GM18502 (cell line): Measurements from ENCODE around the gene NXPH4.

ENCODE experiments used
- ATAC-seq: cut with Tn5 transposase; IDR thresholded peaks from one replicate; pipeline ENCODE4 v1.9.1; 2021; ENCODE audit warnings: mild to moderate bottlenecking; ENCODE audit not compliant: unreplicated experiment, poor library complexity

Gene NXPH4

GRCh38 chr12:57216921-57217879, 606 bp downstream of the NXPH4 start:
- ATAC-seq: peak; percentile 2

- ATAC-seq: no peak
Measured at GRCh38 chr12:57218030-57218853, 1.6 kb downstream of the NXPH4 start.

- no peak for ATAC-seq
Measured at GRCh38 chr12:57219205-57219992, 2.8 kb downstream of the NXPH4 start.

- ATAC-seq: no peak
Measured at GRCh38 chr12:57219993-57220754, 3.6 kb downstream of the NXPH4 start.

GRCh38 chr12:57220770-57221168, 4.2 kb downstream of the NXPH4 start:
- no peak for ATAC-seq

- ATAC-seq: no peak
Measured at GRCh38 chr12:57221169-57221917, 4.7 kb downstream of the NXPH4 start.

- ATAC-seq: no peak
Measured at GRCh38 chr12:57222286-57223190, 5.9 kb downstream of the NXPH4 start.

GRCh38 chr12:57223191-57224165, 6.9 kb downstream of the NXPH4 start:
- ATAC-seq: no peak

GRCh38 chr12:57224278-57224972, 7.8 kb downstream of the NXPH4 start:
- ATAC-seq: no peak

GRCh38 chr12:57224973-57225679, 8.5 kb downstream of the NXPH4 start:
- ATAC-seq: peak; percentile 42

GRCh38 chr12:57225680-57226210, 9.2 kb downstream of the NXPH4 start:
- ATAC-seq: no peak

GRCh38 chr12:57226588-57227314, 10.2 kb downstream of the NXPH4 start:
- no peak for ATAC-seq

GRCh38 chr12:57227315-57228115, 10.9 kb downstream of the NXPH4 start:
- no peak for ATAC-seq

GRCh38 chr12:57229046-57229633, 12.5 kb downstream of the NXPH4 start:
- ATAC-seq: peak; percentile 16
